Body of pancreas (tissue), 4 donors: ENCODE results near the gene POGLUT3.

ENCODE experiments used
- POLR2A ChIP-seq, 3 donors: fragments of 450-650 bp; IDR thresholded peaks; one replicate each; pipeline ENCODE4 v1.6.1; 2016; ENCODE audit warnings: antibody characterized with exemption in 3 of 3, mild to moderate bottlenecking in 2 of 3
- TF ChIP-seq, protein P1 (sequence below), 7 experiments: fragments of 450-650 bp in 4 of 7; fragments of 200-600 bp in 3 of 7; sonication (generic) in 3 of 7; IDR thresholded peaks; one replicate each; pipeline ENCODE4 v1.5.1; 2016 to 2019; ENCODE audit warnings: antibody characterized with exemption in 7 of 7

DNA sequence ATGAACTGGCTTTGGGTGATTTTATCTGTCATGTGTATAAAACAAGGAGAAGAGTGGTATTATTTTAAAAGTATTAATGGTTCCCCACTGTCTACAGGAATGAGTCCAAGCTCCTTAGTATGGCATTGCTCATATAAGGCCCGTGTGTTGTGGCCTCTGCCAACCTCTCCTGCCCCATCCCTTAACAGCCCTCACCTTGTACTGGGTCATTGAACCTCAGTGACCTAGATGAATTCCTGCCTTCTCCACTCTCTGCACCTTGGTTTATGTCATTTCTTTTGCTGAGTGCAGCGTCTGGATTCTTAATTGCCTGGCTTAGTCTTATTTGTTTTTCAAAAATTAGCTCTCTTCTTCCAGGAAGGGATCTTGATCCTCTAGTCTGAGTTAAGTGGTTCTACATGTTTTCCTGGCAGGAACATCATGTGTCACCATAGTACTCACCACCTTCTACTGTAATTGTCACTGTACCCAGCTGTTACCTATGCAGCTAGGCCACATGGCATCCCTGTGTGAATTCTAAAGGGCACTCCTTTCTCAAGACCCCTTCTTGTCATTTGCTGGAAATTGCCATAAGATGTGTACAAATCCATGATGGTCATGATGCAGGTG, 36.2 kb upstream of the POGLUT3 start:
- TF ChIP-seq, protein P1, sequence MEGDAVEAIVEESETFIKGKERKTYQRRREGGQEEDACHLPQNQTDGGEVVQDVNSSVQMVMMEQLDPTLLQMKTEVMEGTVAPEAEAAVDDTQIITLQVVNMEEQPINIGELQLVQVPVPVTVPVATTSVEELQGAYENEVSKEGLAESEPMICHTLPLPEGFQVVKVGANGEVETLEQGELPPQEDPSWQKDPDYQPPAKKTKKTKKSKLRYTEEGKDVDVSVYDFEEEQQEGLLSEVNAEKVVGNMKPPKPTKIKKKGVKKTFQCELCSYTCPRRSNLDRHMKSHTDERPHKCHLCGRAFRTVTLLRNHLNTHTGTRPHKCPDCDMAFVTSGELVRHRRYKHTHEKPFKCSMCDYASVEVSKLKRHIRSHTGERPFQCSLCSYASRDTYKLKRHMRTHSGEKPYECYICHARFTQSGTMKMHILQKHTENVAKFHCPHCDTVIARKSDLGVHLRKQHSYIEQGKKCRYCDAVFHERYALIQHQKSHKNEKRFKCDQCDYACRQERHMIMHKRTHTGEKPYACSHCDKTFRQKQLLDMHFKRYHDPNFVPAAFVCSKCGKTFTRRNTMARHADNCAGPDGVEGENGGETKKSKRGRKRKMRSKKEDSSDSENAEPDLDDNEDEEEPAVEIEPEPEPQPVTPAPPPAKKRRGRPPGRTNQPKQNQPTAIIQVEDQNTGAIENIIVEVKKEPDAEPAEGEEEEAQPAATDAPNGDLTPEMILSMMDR (IDR thresholded peaks at IDR 0.05), result no peak
- no peak for TF ChIP-seq POLR2A (IDR thresholded peaks at IDR 0.05)
